Gastroesophageal sphincter (tissue), 3 donors: ENCODE data around the gene RLN3.

Experiments
- EP300 ChIP-seq: sonication (generic); formaldehyde crosslinking; IDR thresholded peaks from one replicate; pipeline ENCODE4 v1.6.1; 2017; ENCODE audit warnings: antibody characterized with exemption, mild to moderate bottlenecking
- POLR2A ChIP-seq, 2 donors: fragments of 450-650 bp; IDR thresholded peaks; one replicate each; pipeline ENCODE4 v1.6.1; 2017; ENCODE audit warnings: antibody characterized with exemption in 2 of 2, mild to moderate bottlenecking in 2 of 2, moderate library complexity in 1 of 2
- POLR2AphosphoS5 ChIP-seq: sonication (generic); formaldehyde crosslinking; IDR thresholded peaks from one replicate; pipeline ENCODE4 v1.6.1; 2017; ENCODE audit warnings: antibody characterized with exemption
- TF ChIP-seq, protein P1 (sequence below), 4 experiments: fragments of 200-600 bp in 2 of 4; fragments of 450-650 bp in 2 of 4; sonication (generic) in 1 of 4; IDR thresholded peaks; one replicate each; pipeline ENCODE4 v1.5.1; 2017 to 2019; ENCODE audit warnings: antibody characterized with exemption in 4 of 4, mild to moderate bottlenecking in 2 of 4, moderate library complexity in 2 of 4

- TF ChIP-seq, protein P1, sequence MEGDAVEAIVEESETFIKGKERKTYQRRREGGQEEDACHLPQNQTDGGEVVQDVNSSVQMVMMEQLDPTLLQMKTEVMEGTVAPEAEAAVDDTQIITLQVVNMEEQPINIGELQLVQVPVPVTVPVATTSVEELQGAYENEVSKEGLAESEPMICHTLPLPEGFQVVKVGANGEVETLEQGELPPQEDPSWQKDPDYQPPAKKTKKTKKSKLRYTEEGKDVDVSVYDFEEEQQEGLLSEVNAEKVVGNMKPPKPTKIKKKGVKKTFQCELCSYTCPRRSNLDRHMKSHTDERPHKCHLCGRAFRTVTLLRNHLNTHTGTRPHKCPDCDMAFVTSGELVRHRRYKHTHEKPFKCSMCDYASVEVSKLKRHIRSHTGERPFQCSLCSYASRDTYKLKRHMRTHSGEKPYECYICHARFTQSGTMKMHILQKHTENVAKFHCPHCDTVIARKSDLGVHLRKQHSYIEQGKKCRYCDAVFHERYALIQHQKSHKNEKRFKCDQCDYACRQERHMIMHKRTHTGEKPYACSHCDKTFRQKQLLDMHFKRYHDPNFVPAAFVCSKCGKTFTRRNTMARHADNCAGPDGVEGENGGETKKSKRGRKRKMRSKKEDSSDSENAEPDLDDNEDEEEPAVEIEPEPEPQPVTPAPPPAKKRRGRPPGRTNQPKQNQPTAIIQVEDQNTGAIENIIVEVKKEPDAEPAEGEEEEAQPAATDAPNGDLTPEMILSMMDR (IDR thresholded peaks at IDR 0.05) = no peak
- TF ChIP-seq POLR2A (IDR thresholded peaks at IDR 0.05) (no peak), POLR2AphosphoS5 (no peak), EP300 (no peak)
These were observed 37.9 kb upstream of the RLN3 start for GRCh38 chr19:13990085-13990484.
